Effector memory CD8-positive, alpha-beta T cell (primary cell): Measurements from ENCODE around the gene APBA2.
"Not testable (repeated sequence)": the region's sequence is repeated elsewhere in the genome, so short reads cannot be mapped to it uniquely, and the experiment has no call there.

Source experiments
- ATAC-seq: fragments of 150-1000 bp; cut with Tn5 transposase; replicated peaks from 2 replicates; pipeline ENCODE4 v1.10.0; 2021; ENCODE audit warnings: mild to moderate bottlenecking, moderate library complexity
- DNase-seq, 3 experiments: peaks; one replicate each; pipeline ENCODE4 v3.0.0; 2021
- H3K27ac Mint-ChIP-seq, 2 donors: one replicate each; pipeline ENCODE4 v1.8.0; 2022; ENCODE audit warnings: mild to moderate bottlenecking in 2 of 2, mixed read lengths in 2 of 2, moderate library complexity in 2 of 2
- H3K27me3 Mint-ChIP-seq, 2 donors: one replicate each; pipeline ENCODE4 v1.8.0; 2022; ENCODE audit warnings: mixed read lengths in 2 of 2
- H3K36me3 Mint-ChIP-seq: one replicate; pipeline ENCODE4 v1.8.0; 2022; ENCODE audit warnings: mild to moderate bottlenecking, moderate library complexity, mixed read lengths; ENCODE audit not compliant: insufficient read depth
- H3K4me1 Mint-ChIP-seq, 2 donors: one replicate each; pipeline ENCODE4 v1.8.0; 2022; ENCODE audit warnings: low read depth in 2 of 2, mixed read lengths in 2 of 2
- H3K4me3 Mint-ChIP-seq, 2 donors: one replicate each; pipeline ENCODE4 v1.8.0; 2022; ENCODE audit warnings: mild to moderate bottlenecking in 2 of 2, mixed read lengths in 2 of 2, moderate library complexity in 2 of 2
- H3K9me3 Mint-ChIP-seq, 2 donors: one replicate each; pipeline ENCODE4 v1.8.0; 2022; ENCODE audit warnings: mixed read lengths in 2 of 2

The APBA2 gene

GRCh38 chr15:29037997-29038705 is 152.4 kb downstream of the APBA2 start:
- ATAC-seq, result peak; percentile 66
- Mint-ChIP-seq H3K36me3 (peaks cover 4% of the 10 kb centered on the region), H3K9me3 (no peaks in the 10 kb centered on the region), H3K27ac (peak overlapping the region in 1 of 2 donors; percentile 49), H3K4me1 (peaks cover 25 to 35% of the 10 kb centered on the region in 2 donors), H3K4me3 (peak overlapping the region; percentile 20 to 56), H3K27me3 (no peaks in the 10 kb centered on the region)
- peak in 1 of 3 experiments; percentile 11 for DNase-seq

GRCh38 chr15:29039466-29040369 is 153.9 kb downstream of the APBA2 start:
- H3K4me3 Mint-ChIP-seq, result peak overlapping the region; percentile 33 to 62
- H3K36me3 Mint-ChIP-seq, result peaks cover 4% of the 10 kb centered on the region
- peak overlapping the region; percentile 49 to 76 for H3K27ac Mint-ChIP-seq
- no peaks in the 10 kb centered on the region for H3K9me3 Mint-ChIP-seq
- DNase-seq, result no peak
- H3K4me1 Mint-ChIP-seq, result peaks cover 22 to 32% of the 10 kb centered on the region in 2 donors
- peak; percentile 60 for ATAC-seq
- no peaks in the 10 kb centered on the region for H3K27me3 Mint-ChIP-seq

GRCh38 chr15:29040370-29040751 is 154.6 kb downstream of the APBA2 start:
- DNase-seq (no peak), ATAC-seq (no peak)
- Mint-ChIP-seq H3K9me3 (no peaks in the 10 kb centered on the region), H3K27ac (peak overlapping the region; percentile 68 to 70), H3K27me3 (no peaks in the 10 kb centered on the region), H3K4me1 (peaks cover 19 to 30% of the 10 kb centered on the region in 2 donors), H3K36me3 (peaks cover 4% of the 10 kb centered on the region), H3K4me3 (peak overlapping the region in 1 of 2 donors; percentile 62)

GRCh38 chr15:29043736-29044502 is 158.1 kb downstream of the APBA2 start:
- H3K4me1 Mint-ChIP-seq, result peaks cover 9 to 19% of the 10 kb centered on the region in 2 donors

GRCh38 chr15:29044503-29044901 is 158.7 kb downstream of the APBA2 start:
- H3K4me1 Mint-ChIP-seq, result peaks cover 7 to 15% of the 10 kb centered on the region in 2 donors
- H3K27ac Mint-ChIP-seq, result no peak overlapping the region
- no peaks in the 10 kb centered on the region for H3K9me3 Mint-ChIP-seq
- no peak for ATAC-seq
- H3K27me3 Mint-ChIP-seq, result no peaks in the 10 kb centered on the region
- DNase-seq, result no peak
- H3K4me3 Mint-ChIP-seq, result no peak overlapping the region
- no peaks in the 10 kb centered on the region for H3K36me3 Mint-ChIP-seq

More at GRCh38 chr15:29043736-29044502, 158.1 kb downstream of the APBA2 start:
- H3K27me3 Mint-ChIP-seq, result no peaks in the 10 kb centered on the region
- H3K9me3 Mint-ChIP-seq, result no peaks in the 10 kb centered on the region
- no peaks in the 10 kb centered on the region for H3K36me3 Mint-ChIP-seq
- no peak for ATAC-seq
- no peak overlapping the region for H3K27ac Mint-ChIP-seq
- H3K4me3 Mint-ChIP-seq, result no peak overlapping the region
- no peak for DNase-seq

GRCh38 chr15:29045161-29045560 is 159.4 kb downstream of the APBA2 start:
- H3K9me3 Mint-ChIP-seq, ATAC-seq, H3K27me3 Mint-ChIP-seq, DNase-seq, H3K36me3 Mint-ChIP-seq, H3K27ac Mint-ChIP-seq, H3K4me3 Mint-ChIP-seq: not testable (repeated sequence)
- H3K4me1 Mint-ChIP-seq, result peaks cover under 1 to 12% of the 10 kb centered on the region in 2 donors

- H3K9me3 Mint-ChIP-seq, result no peaks in the 10 kb centered on the region
- peak; percentile 48 for ATAC-seq
- no peaks in the 10 kb centered on the region for H3K27me3 Mint-ChIP-seq
- no peak for DNase-seq
- H3K4me3 Mint-ChIP-seq, result no peak overlapping the region
- peaks cover 2 to 16% of the 10 kb centered on the region in 2 donors for H3K4me1 Mint-ChIP-seq
- H3K27ac Mint-ChIP-seq, result no peak overlapping the region
- no peaks in the 10 kb centered on the region for H3K36me3 Mint-ChIP-seq
Observed at GRCh38 chr15:29045717-29046116, 159.9 kb downstream of the APBA2 start.

- Mint-ChIP-seq H3K4me3 (no peak overlapping the region), H3K4me1 (peaks cover 7 to 20% of the 10 kb centered on the region in 2 donors), H3K27me3 (no peaks in the 10 kb centered on the region), H3K27ac (no peak overlapping the region), H3K9me3 (no peaks in the 10 kb centered on the region), H3K36me3 (no peaks in the 10 kb centered on the region)
- ATAC-seq, result no peak
- no peak for DNase-seq
Observed at GRCh38 chr15:29046281-29046810, 160.6 kb downstream of the APBA2 start.

GRCh38 chr15:29046977-29047376 is 161.2 kb downstream of the APBA2 start:
- ATAC-seq, result no peak
- no peak for DNase-seq
- Mint-ChIP-seq H3K27ac (no peak overlapping the region), H3K4me3 (no peak overlapping the region), H3K36me3 (no peaks in the 10 kb centered on the region), H3K9me3 (no peaks in the 10 kb centered on the region), H3K27me3 (no peaks in the 10 kb centered on the region), H3K4me1 (peaks cover 9 to 23% of the 10 kb centered on the region in 2 donors)

- no peaks in the 10 kb centered on the region for H3K36me3 Mint-ChIP-seq
- H3K27ac Mint-ChIP-seq, result no peak overlapping the region
- no peaks in the 10 kb centered on the region for H3K27me3 Mint-ChIP-seq
- peaks cover 9 to 27% of the 10 kb centered on the region in 2 donors for H3K4me1 Mint-ChIP-seq
- ATAC-seq (no peak), DNase-seq (no peak)
- no peaks in the 10 kb centered on the region for H3K9me3 Mint-ChIP-seq
- H3K4me3 Mint-ChIP-seq, result no peak overlapping the region
Observed at GRCh38 chr15:29048011-29048410, 162.2 kb downstream of the APBA2 start.

GRCh38 chr15:29050870-29051269 is 165.1 kb downstream of the APBA2 start:
- Mint-ChIP-seq H3K27me3 (no peaks in the 10 kb centered on the region), H3K36me3 (no peaks in the 10 kb centered on the region), H3K4me1 (peaks cover 9 to 20% of the 10 kb centered on the region in 2 donors), H3K27ac (peak overlapping the region; percentile 35 to 71), H3K4me3 (peak overlapping the region in 1 of 2 donors; percentile 21), H3K9me3 (no peaks in the 10 kb centered on the region)
- ATAC-seq, result peak; percentile 86
- DNase-seq, result peak in 1 of 3 experiments; percentile 9

- no peak overlapping the region for H3K4me3 Mint-ChIP-seq
- H3K36me3 Mint-ChIP-seq, result no peaks in the 10 kb centered on the region
- H3K27me3 Mint-ChIP-seq, result no peaks in the 10 kb centered on the region
- no peaks in the 10 kb centered on the region for H3K9me3 Mint-ChIP-seq
- ATAC-seq (no peak), DNase-seq (no peak)
- peak overlapping the region in 1 of 2 donors; percentile 71 for H3K27ac Mint-ChIP-seq
- peaks cover 9 to 20% of the 10 kb centered on the region in 2 donors for H3K4me1 Mint-ChIP-seq
Observed at GRCh38 chr15:29051422-29051821, 165.6 kb downstream of the APBA2 start.

- Mint-ChIP-seq H3K27ac (no peak overlapping the region), H3K4me3 (no peak overlapping the region), H3K36me3 (no peaks in the 10 kb centered on the region), H3K4me1 (peaks cover 9 to 26% of the 10 kb centered on the region in 2 donors), H3K9me3 (no peaks in the 10 kb centered on the region), H3K27me3 (no peaks in the 10 kb centered on the region)
- ATAC-seq (no peak), DNase-seq (no peak)
Observed at GRCh38 chr15:29053006-29053405, 167.2 kb downstream of the APBA2 start.
